GM12878 (cell line): ENCODE measurements around the gene MIA. TPM values are rescaled to one million over a fixed set of nuclear protein-coding genes. Genes with fewer than 3 reads are reported as not detected.

Experiments
- ATAC-seq: fragments of 200-7000 bp; cut with Tn5 transposase; 3 replicates; pipeline ENCODE4 v1.9.1; 2020; ENCODE audit warnings: mild to moderate bottlenecking, moderate library complexity
- BruUV-seq: library from RNA; stranded (reverse); fragments of 400-500 nt; replicated peaks from 2 replicates; lab custom pipeline; 2021; lab: Mats Ljungman, UMichigan
- CTCF ChIA-PET: fragments of 300-600 bp; sonication (Branson Sonifier 250); formaldehyde crosslinking; extraction: SDS; loops from one replicate; lab custom pipeline; 2021; ENCODE audit warnings: inconsistent platforms; lab: Yijun Ruan, JAX
- POLR2A ChIA-PET: fragments of 350-600 bp; formaldehyde crosslinking; extraction: SDS; loops from one replicate; lab custom pipeline; 2021; ENCODE audit warnings: inconsistent platforms; lab: Charles Lee
- RAD21 ChIA-PET: fragments of 300-600 bp; sonication (Branson Sonifier 250); formaldehyde crosslinking; loops from one replicate; lab custom pipeline; 2023; ENCODE audit warnings: antibody characterized with exemption; ENCODE audit not compliant: unreplicated experiment; lab: Charles Lee
- SMC1A ChIA-PET: fragments of 300-600 bp; sonication (Branson Sonifier 250); formaldehyde crosslinking; loops from one replicate; lab custom pipeline; 2023; ENCODE audit not compliant: unreplicated experiment, uncharacterized antibody; lab: Charles Lee
- DNase-seq: peaks from one replicate; pipeline ENCODE4 v3.0.0-alpha.2; 2011; ENCODE audit warnings: low read depth, low spot score
- FAIRE-seq: peaks from 3 replicates; lab custom pipeline; 2011; peaks lifted over from hg19 to GRCh38; lab: Jason Lieb, UNC
- H2AFZ ChIP-seq: 2 replicates; pipeline ENCODE4 v1.6.0; 2011; ENCODE audit warnings: low read depth, low read length, control low read depth; ENCODE audit not compliant: control insufficient read depth
- H3K27ac ChIP-seq: 2 replicates; pipeline ENCODE4 v1.5.1; 2011; ENCODE audit warnings: control low read depth; ENCODE audit not compliant: control insufficient read depth, insufficient read depth
- H3K27me3 ChIP-seq, 2 experiments: replicated peaks in 1 of 2; 2 replicates each; pipeline versions ENCODE4 v1.6.0 to v1.6.1; 2011; ENCODE audit warnings: low read length in 1 of 2; ENCODE audit not compliant: control insufficient read depth in 2 of 2, insufficient read depth in 2 of 2
- H3K36me3 ChIP-seq, 2 experiments: 2 replicates each; pipeline ENCODE4 v1.5.1; 2011; ENCODE audit warnings: low read length in 1 of 2; ENCODE audit not compliant: control insufficient read depth in 2 of 2, insufficient read depth in 2 of 2
- H3K4me1 ChIP-seq: 2 replicates; pipeline ENCODE4 v1.6.1; 2011; ENCODE audit warnings: mild to moderate bottlenecking, low read length, moderate library complexity, mixed read lengths; ENCODE audit not compliant: control insufficient read depth, insufficient read depth
- H3K4me2 ChIP-seq: 2 replicates; pipeline ENCODE4 v1.6.0; 2011; ENCODE audit warnings: control low read depth; ENCODE audit not compliant: control insufficient read depth, insufficient read depth
- H3K4me3 ChIP-seq: fragments of 200-600 bp; sonication (generic); 2 replicates; pipeline ENCODE4 v1.5.1; 2016
- H3K79me2 ChIP-seq: 2 replicates; pipeline ENCODE4 v1.6.0; 2011; ENCODE audit warnings: low read length; ENCODE audit not compliant: control insufficient read depth, insufficient read depth
- H3K9ac ChIP-seq: 2 replicates; pipeline ENCODE4 v1.8.0; 2011; ENCODE audit warnings: low read length, control low read depth, mixed read lengths; ENCODE audit not compliant: control insufficient read depth, insufficient read depth
- H3K9me3 ChIP-seq: replicated peaks from 3 replicates; pipeline ENCODE4 v1.5.1; 2011; ENCODE audit warnings: mild to moderate bottlenecking, low read length; ENCODE audit not compliant: control insufficient read depth, insufficient read depth
- H4K20me1 ChIP-seq: 2 replicates; pipeline ENCODE4 v1.6.0; 2011; ENCODE audit not compliant: control insufficient read depth, insufficient read depth
- ATF3 ChIP-seq: IDR thresholded peaks from 2 replicates; pipeline ENCODE4 v1.6.1; 2011; ENCODE audit warnings: low read depth, mild to moderate bottlenecking, low read length, moderate library complexity, borderline replicate concordance; ENCODE audit errors: extremely low read depth
- BCL11A ChIP-seq: IDR thresholded peaks from 2 replicates; pipeline ENCODE4 v1.6.1; 2011; ENCODE audit warnings: low read depth, low read length
- CREB1 ChIP-seq: IDR thresholded peaks from 2 replicates; pipeline ENCODE4 v1.6.1; 2012; ENCODE audit warnings: low read depth, mild to moderate bottlenecking, inconsistent platforms
- EGR1 ChIP-seq, 2 experiments: IDR thresholded peaks; 1 replicate in 1 of 2; 2 replicates in 1 of 2; pipeline ENCODE4 v1.6.1; 2011 to 2012; ENCODE audit warnings: low read depth in 2 of 2, low read length in 2 of 2, borderline replicate concordance in 1 of 2, mild to moderate bottlenecking in 1 of 2, moderate library complexity in 1 of 2
- NR2F1 ChIP-seq: fragments of 450-650 bp; conservative IDR thresholded peaks from 2 replicates; pipeline ENCODE4 v1.6.1; 2017; ENCODE audit warnings: mild to moderate bottlenecking
- POLR2A ChIP-seq: IDR thresholded peaks from 2 replicates; pipeline ENCODE4 v1.6.1; 2011; ENCODE audit warnings: low read depth, mild to moderate bottlenecking, low read length
- RAD51 ChIP-seq: fragments of 450-650 bp; IDR thresholded peaks from 2 replicates; pipeline ENCODE4 v1.6.1; 2016; ENCODE audit warnings: moderate library complexity, mild to moderate bottlenecking, inconsistent platforms
- SMAD5 ChIP-seq: IDR thresholded peaks from 2 replicates; pipeline ENCODE4 v1.6.1; 2016; ENCODE audit warnings: antibody characterized with exemption, low read depth
- SP1 ChIP-seq: IDR thresholded peaks from one replicate; pipeline ENCODE4 v1.6.1; 2011; ENCODE audit warnings: low read depth, low read length
- SUPT20H ChIP-seq: IDR thresholded peaks from 2 replicates; pipeline ENCODE4 v1.6.1; 2011; ENCODE audit warnings: low read depth, mild to moderate bottlenecking, low read length, moderate library complexity, borderline replicate concordance; ENCODE audit not compliant: control insufficient read depth
- USF1 ChIP-seq: IDR thresholded peaks from 2 replicates; pipeline ENCODE4 v1.6.1; 2011; ENCODE audit warnings: borderline replicate concordance, low read depth, mild to moderate bottlenecking, moderate library complexity, mixed read lengths, low read length; ENCODE audit not compliant: insufficient read depth; ENCODE audit errors: extremely low read length
- ZBED1 ChIP-seq: IDR thresholded peaks from 2 replicates; pipeline ENCODE4 v1.6.1; 2016; ENCODE audit warnings: borderline replicate concordance
- ZSCAN29 ChIP-seq: fragments of 450-650 bp; IDR thresholded peaks from 2 replicates; pipeline ENCODE4 v1.6.1; 2017; ENCODE audit warnings: mild to moderate bottlenecking, moderate library complexity
- WGBS: methylation state at CpG from one replicate; pipeline ENCODE4 v1.1.6; 2016; ENCODE audit warnings: low lambda C conversion rate; ENCODE audit not compliant: insufficient replicate concordance, insufficient coverage; ENCODE audit errors: missing lambda C conversion rate; 5-methylcytosine and 5-hydroxymethylcytosine counted together
- in situ Hi-C: fragments of 300-500 bp; cut with MboI; formaldehyde crosslinking; loops from 9 replicates; pipeline ENCODE4 v1.14.3; 2018; ENCODE audit warnings: mixed read lengths
- intact Hi-C: fragments of 100-400 bp; cut with micrococcal nuclease; formaldehyde crosslinking; loops from one replicate; pipeline ENCODE4 v1.14.2; 2022; ENCODE audit not compliant: unreplicated experiment
- polyA plus RNA-seq, 11 experiments: library from polyadenylated mRNA; depleted of rRNA in 4 of 11; unstranded in 6 of 11; stranded (reverse) in 5 of 11; fragments of >200 nt; fragmentation: Nextera tagmentation in 4 of 11; fragmentation: Illumina TruSeq in 1 of 11; extraction: Ambion mirVana in 4 of 11; extraction: Trizol in 1 of 11; gene quantifications; 1 replicate in 1 of 11; 2 replicates in 10 of 11; pipeline versions ENCODE4 v1.2.1 to v1.2.3, GENCODE V29; 2011 to 2016; ENCODE audit warnings: inconsistent platforms in 2 of 11, missing spikeins in 2 of 11, low read depth in 1 of 11
- total RNA-seq, 4 experiments: library from RNA; depleted of rRNA in 3 of 4; stranded (reverse); fragments of >200 nt in 3 of 4; fragmentation: Illumina TruSeq in 1 of 4; extraction: Trizol in 1 of 4; gene quantifications; 2 replicates each; pipeline versions ENCODE4 v1.2.1 to v1.2.3, GENCODE V29; 2013 to 2021
- TF ChIP-seq, protein P1 (sequence below): fragments of 450-650 bp; formaldehyde crosslinking; IDR thresholded peaks from 2 replicates; pipeline ENCODE4 v1.5.0; 2022; ENCODE audit warnings: mild to moderate bottlenecking, missing genetic modification characterization
- TF ChIP-seq, protein P2 (sequence below): fragments of 450-650 bp; IDR thresholded peaks from 2 replicates; pipeline ENCODE4 v1.6.1; 2017; ENCODE audit warnings: mild to moderate bottlenecking, low read depth, inconsistent platforms; ENCODE audit not compliant: poor library complexity, severe bottlenecking

MIA gene
- total and polyA plus RNA-seq, 10 of the 15 experiments (the other 5 are each of a cell fraction or from before 2014, with no cell fraction given): 0.16 to 2.7 (median 1.4) TPM; not detected in 3

GRCh38 chr19:40798683-40799557, 23.6 kb downstream of the MIA start, which contains the start of gene EGLN2:
EGLN2 (plus strand) TSS chr19:40799191; CDS start chr19:40800573, 1,382 bp downstream.
- POLR2A ChIA-PET: interaction anchor here (0.6 to 4.3 kb wide), 13 partner anchors 11 to 378 kb away, joined by 3 to 83 read pairs (median 5); partner anchors contain the start of genes ACTMAP, COQ8B, ITPKC and MIA
- CTCF ChIA-PET: interaction anchor here (0.9 to 3.2 kb wide), 8 partner anchors 8 to 136 kb away, joined by 3 to 50 read pairs (median 6); partner anchors contain the start of genes ACTMAP, RAB4B and SNRPA
- DNase-seq (peak; percentile 97), FAIRE-seq (peak; percentile 98), ATAC-seq (peak; percentile 91)
- peak within 1 kb of the TSS; percentile 84 for H3K9ac ChIP-seq
- RAD21 ChIA-PET: interaction anchor here (0.7 to 4.6 kb wide), 12 partner anchors 8 to 136 kb away, joined by 3 to 56 read pairs (median 4); partner anchors contain the start of genes ACTMAP, COQ8B, ITPKC and RAB4B
- peaks cover 47% of the 10 kb centered on the region for H3K79me2 ChIP-seq
- H4K20me1 ChIP-seq: peaks cover 15% of the 10 kb centered on the region
- H3K4me3 ChIP-seq: peak within 1 kb of the TSS; percentile 98
- SMC1A ChIA-PET: interaction anchor here (0.6 to 5.3 kb wide), 12 partner anchors 8 to 528 kb away, joined by 3 to 39 read pairs (median 5); partner anchors contain the start of genes ACTMAP, MIA, RAB4B and SNRPA
- H3K4me1 ChIP-seq: peaks cover 43% of the 10 kb centered on the region
- peak within 1 kb of the TSS; percentile 45 for H2AFZ ChIP-seq
- BruUV-seq: no TSS peak
- WGBS: under 1% methylated on average over 57 of the region's 110 CpGs
- intact Hi-C loops: loop anchor here (1.0 to 2.0 kb wide), 4 partner anchors 22 to 464 kb away; partner anchors contain the start of genes ACTMAP, COQ8B and ITPKC
- no peaks in the 10 kb centered on the region for H3K27me3 ChIP-seq
- in situ Hi-C loops: no loop called here
- H3K4me2 ChIP-seq: peak within 1 kb of the TSS; percentile 88
- H3K27ac ChIP-seq: peak within 1 kb of the TSS; percentile 91
- peaks cover 7 to 11% of the 10 kb centered on the region in 2 experiments; a peak in 3 of 4 replicates for H3K36me3 ChIP-seq
- H3K9me3 ChIP-seq: no peaks in the 10 kb centered on the region
- TF ChIP-seq ZSCAN29 (no peak), USF1 (peak; percentile 92), POLR2A (peak; percentile 83), SUPT20H (no peak), SMAD5 (peak; percentile 3; the same call in 1 of the 2 replicates), ATF3 (peak; percentile 83), NR2F1 (0 out of 2 replicates have a peak, but pooled peaks have one; percentile 17), EGR1 (IDR thresholded peaks at IDR 0.05; ENCODE audit: borderline replicate concordance in 1 of 2, low read depth in 2 of 2, low read length in 2 of 2) (peak in 1 of 2 experiments; percentile 56; a peak in 1 of 3 replicates), BCL11A (no peak), CREB1 (no peak; the same call in none of the 2 replicates), ZBED1 (peak; percentile 8; the same call in 1 of the 2 replicates), SP1 (peak; percentile 57), RAD51 (peak; percentile 75)
- TF ChIP-seq, protein P1, sequence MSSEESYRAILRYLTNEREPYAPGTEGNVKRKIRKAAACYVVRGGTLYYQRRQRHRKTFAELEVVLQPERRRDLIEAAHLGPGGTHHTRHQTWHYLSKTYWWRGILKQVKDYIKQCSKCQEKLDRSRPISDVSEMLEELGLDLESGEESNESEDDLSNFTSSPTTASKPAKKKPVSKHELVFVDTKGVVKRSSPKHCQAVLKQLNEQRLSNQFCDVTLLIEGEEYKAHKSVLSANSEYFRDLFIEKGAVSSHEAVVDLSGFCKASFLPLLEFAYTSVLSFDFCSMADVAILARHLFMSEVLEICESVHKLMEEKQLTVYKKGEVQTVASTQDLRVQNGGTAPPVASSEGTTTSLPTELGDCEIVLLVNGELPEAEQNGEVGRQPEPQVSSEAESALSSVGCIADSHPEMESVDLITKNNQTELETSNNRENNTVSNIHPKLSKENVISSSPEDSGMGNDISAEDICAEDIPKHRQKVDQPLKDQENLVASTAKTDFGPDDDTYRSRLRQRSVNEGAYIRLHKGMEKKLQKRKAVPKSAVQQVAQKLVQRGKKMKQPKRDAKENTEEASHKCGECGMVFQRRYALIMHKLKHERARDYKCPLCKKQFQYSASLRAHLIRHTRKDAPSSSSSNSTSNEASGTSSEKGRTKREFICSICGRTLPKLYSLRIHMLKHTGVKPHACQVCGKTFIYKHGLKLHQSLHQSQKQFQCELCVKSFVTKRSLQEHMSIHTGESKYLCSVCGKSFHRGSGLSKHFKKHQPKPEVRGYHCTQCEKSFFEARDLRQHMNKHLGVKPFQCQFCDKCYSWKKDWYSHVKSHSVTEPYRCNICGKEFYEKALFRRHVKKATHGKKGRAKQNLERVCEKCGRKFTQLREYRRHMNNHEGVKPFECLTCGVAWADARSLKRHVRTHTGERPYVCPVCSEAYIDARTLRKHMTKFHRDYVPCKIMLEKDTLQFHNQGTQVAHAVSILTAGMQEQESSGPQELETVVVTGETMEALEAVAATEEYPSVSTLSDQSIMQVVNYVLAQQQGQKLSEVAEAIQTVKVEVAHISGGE: no peak
- TF ChIP-seq, protein P2, sequence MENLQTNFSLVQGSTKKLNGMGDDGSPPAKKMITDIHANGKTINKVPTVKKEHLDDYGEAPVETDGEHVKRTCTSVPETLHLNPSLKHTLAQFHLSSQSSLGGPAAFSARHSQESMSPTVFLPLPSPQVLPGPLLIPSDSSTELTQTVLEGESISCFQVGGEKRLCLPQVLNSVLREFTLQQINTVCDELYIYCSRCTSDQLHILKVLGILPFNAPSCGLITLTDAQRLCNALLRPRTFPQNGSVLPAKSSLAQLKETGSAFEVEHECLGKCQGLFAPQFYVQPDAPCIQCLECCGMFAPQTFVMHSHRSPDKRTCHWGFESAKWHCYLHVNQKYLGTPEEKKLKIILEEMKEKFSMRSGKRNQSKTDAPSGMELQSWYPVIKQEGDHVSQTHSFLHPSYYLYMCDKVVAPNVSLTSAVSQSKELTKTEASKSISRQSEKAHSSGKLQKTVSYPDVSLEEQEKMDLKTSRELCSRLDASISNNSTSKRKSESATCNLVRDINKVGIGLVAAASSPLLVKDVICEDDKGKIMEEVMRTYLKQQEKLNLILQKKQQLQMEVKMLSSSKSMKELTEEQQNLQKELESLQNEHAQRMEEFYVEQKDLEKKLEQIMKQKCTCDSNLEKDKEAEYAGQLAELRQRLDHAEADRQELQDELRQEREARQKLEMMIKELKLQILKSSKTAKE: no peak
